Measurements from ENCODE around the gene DDX20.
A peak's percentile ranks its signal among the peaks of the same experiment; 100 is the strongest.

The DDX20 gene

GRCh38 chr1:111734426-111734825 is 21.3 kb upstream of the DDX20 start:
- H3K4me1 ChIP-seq (ENCODE audit: control insufficient read depth, low read depth, low read length): peaks cover 35% of the 10 kb centered on the region

GRCh38 chr1:111734856-111735255 is 20.8 kb upstream of the DDX20 start:
- H3K9ac ChIP-seq (ENCODE audit: low read length): no peak overlapping the region
- H3K4me3 ChIP-seq (ENCODE audit: low read length): no peak overlapping the region
- H3K27ac ChIP-seq (ENCODE audit: low read length): no peak overlapping the region
- peaks cover 34% of the 10 kb centered on the region for H3K4me1 ChIP-seq (ENCODE audit: control insufficient read depth, low read depth, low read length)
- H3K27me3 ChIP-seq (ENCODE audit: control insufficient read depth, insufficient read depth, low read length): peaks cover 15% of the 10 kb centered on the region
- H3K9me3 ChIP-seq (ENCODE audit: control insufficient read depth, low read depth, low read length): no peaks in the 10 kb centered on the region
- H3K36me3 ChIP-seq (ENCODE audit: control insufficient read depth, low read depth, low read length): no peaks in the 10 kb centered on the region

More at GRCh38 chr1:111734426-111734825, 21.3 kb upstream of the DDX20 start:
- Histone ChIP-seq H3K9ac (ENCODE audit: low read length) (no peak overlapping the region), H3K36me3 (ENCODE audit: control insufficient read depth, low read depth, low read length) (no peaks in the 10 kb centered on the region), H3K27ac (ENCODE audit: low read length) (no peak overlapping the region), H3K27me3 (ENCODE audit: control insufficient read depth, insufficient read depth, low read length) (peaks cover 15% of the 10 kb centered on the region), H3K9me3 (ENCODE audit: control insufficient read depth, low read depth, low read length) (no peaks in the 10 kb centered on the region), H3K4me3 (ENCODE audit: low read length) (no peak overlapping the region)

- Histone ChIP-seq H3K9ac (ENCODE audit: low read length) (no peak overlapping the region), H3K4me3 (ENCODE audit: low read length) (no peak overlapping the region), H3K27me3 (ENCODE audit: control insufficient read depth, insufficient read depth, low read length) (peaks cover 15% of the 10 kb centered on the region), H3K4me1 (ENCODE audit: control insufficient read depth, low read depth, low read length) (peaks cover 31% of the 10 kb centered on the region), H3K27ac (ENCODE audit: low read length) (no peak overlapping the region), H3K36me3 (ENCODE audit: control insufficient read depth, low read depth, low read length) (no peaks in the 10 kb centered on the region), H3K9me3 (ENCODE audit: control insufficient read depth, low read depth, low read length) (no peaks in the 10 kb centered on the region)
These were observed 20.4 kb upstream of the DDX20 start for GRCh38 chr1:111735321-111735720.

DNA sequence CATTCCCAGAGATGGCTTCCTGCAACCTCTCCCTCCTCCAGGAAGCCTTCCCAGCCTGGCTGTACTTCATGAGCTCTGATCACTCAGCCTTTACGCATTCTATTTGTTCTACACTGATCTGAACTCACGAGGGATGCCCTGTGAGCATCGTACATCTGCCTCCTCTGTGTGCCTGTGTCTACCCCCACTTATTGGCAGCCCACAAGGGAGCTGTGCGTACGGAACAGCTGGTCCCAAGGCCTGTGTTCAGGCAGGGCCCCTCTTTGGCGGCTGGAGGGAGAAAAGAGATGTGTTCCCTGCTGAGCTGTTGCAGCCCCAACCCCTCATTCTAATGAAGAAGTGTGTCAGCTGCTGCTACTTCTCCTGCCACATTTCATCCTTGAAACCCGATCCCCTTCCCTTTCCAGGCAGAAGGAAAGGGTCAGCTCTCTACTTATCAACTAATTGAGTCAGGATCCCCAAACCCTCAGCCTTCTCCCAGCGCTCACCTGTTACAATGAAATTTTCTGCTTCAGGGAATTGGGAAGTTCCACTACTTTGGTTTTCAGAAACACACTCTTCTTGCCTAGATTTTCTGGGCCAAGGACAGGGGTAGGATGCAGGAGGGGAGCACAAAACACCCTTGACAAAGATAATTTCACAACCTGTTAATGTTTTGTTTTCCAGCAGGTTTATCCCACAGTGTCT is 19.7 kb upstream of the DDX20 start:
- peaks cover 31% of the 10 kb centered on the region for H3K4me1 ChIP-seq (ENCODE audit: control insufficient read depth, low read depth, low read length)
- H3K27me3 ChIP-seq (ENCODE audit: control insufficient read depth, insufficient read depth, low read length): peaks cover 18% of the 10 kb centered on the region
- no peak overlapping the region for H3K9ac ChIP-seq (ENCODE audit: low read length)

DNA sequence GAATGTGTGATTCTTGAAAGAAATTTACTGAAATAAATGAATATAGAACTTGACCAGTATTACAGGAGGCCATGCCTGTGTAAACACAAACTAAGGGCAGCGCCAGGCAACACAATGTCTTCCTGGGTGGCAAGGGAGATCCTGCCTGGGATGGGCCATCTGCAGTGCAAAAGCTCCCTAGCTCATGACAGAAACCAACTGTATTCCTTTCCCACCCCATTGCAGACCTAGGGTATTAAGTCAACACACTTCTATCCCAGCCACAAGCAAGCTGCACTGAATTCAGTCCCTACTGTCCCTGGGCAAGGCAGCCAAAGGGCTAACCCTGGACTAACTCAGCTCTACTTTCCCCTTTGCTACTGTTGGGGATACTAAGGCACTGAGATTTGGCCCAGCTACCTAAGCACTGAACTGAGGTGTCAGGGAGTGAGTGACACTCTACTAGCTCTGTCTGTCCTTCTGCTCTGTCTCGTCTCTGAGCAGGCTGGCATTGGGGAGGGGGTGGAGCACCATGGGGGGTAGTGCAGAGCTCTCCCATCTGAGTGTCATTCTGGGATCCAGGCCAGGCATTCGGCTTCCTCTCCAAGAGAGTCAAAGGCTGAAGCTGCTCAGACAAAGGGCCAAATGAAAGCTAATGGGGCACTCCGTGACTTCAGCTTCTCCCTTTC is 19.0 kb upstream of the DDX20 start:
- H3K9me3 ChIP-seq (ENCODE audit: control insufficient read depth, low read depth, low read length): no peaks in the 10 kb centered on the region
- H3K27ac ChIP-seq (ENCODE audit: low read length): no peak overlapping the region
- H3K4me1 ChIP-seq (ENCODE audit: control insufficient read depth, low read depth, low read length): peaks cover 31% of the 10 kb centered on the region
- peak overlapping the region; percentile 75 for H3K4me3 ChIP-seq (ENCODE audit: low read length)
- H3K27me3 ChIP-seq (ENCODE audit: control insufficient read depth, insufficient read depth, low read length): peaks cover 25% of the 10 kb centered on the region
- no peaks in the 10 kb centered on the region for H3K36me3 ChIP-seq (ENCODE audit: control insufficient read depth, low read depth, low read length)
- H3K9ac ChIP-seq (ENCODE audit: low read length): no peak overlapping the region

More for the DNA sequence above, 19.7 kb upstream of the DDX20 start:
- Histone ChIP-seq H3K36me3 (ENCODE audit: control insufficient read depth, low read depth, low read length) (no peaks in the 10 kb centered on the region), H3K27ac (ENCODE audit: low read length) (no peak overlapping the region), H3K4me3 (ENCODE audit: low read length) (peak overlapping the region; percentile 11), H3K9me3 (ENCODE audit: control insufficient read depth, low read depth, low read length) (no peaks in the 10 kb centered on the region)

DNA sequence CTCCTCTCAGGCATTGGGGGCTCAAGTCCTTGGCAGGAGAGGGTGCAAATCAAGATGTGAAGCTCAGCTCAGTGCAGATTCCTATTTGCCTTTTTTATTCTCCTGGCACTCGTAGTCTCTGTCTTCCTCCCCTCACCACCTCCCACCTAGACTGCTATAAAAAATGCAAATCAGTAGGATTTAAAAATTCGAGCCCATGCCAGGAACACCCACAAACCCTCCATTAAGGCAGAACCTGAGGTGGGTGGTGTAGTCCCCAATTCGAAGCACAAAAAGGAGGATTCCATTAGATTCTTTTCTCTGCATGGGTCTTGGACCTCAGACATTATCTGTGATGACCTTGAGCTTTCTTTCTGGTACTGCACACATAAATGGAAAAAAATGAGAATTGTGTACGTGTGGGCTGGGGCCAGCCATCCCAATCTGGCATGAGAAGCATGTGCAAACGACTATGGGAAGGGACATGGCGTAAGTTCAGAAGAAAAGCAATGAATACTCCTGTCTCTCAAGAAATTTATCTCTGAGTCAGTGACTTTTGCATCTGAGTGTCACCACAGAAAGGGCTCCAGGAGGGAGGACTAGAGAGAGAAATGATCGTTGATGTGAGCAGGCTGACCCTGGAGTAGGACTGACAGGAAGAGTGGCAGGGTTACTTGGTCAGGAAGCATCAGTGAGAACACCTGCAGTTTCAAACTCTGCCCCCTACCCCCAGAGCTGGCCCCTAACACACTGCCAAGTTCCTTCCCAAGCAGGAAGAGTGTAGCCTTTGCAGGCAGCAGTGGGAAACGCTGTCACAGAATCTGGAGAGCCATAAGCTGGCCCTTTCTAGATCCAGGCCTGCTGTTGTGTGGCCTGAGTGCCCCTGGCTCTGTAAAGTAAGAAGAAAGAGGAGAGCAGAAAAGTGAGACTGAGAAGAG is 18.2 kb upstream of the DDX20 start:
- Histone ChIP-seq H3K36me3 (ENCODE audit: control insufficient read depth, low read depth, low read length) (no peaks in the 10 kb centered on the region), H3K9ac (ENCODE audit: low read length) (no peak overlapping the region), H3K4me1 (ENCODE audit: control insufficient read depth, low read depth, low read length) (peaks cover 31% of the 10 kb centered on the region), H3K9me3 (ENCODE audit: control insufficient read depth, low read depth, low read length) (no peaks in the 10 kb centered on the region), H3K4me3 (ENCODE audit: low read length) (peak overlapping the region; percentile 75), H3K27ac (ENCODE audit: low read length) (no peak overlapping the region), H3K27me3 (ENCODE audit: control insufficient read depth, insufficient read depth, low read length) (peaks cover 33% of the 10 kb centered on the region)

DNA sequence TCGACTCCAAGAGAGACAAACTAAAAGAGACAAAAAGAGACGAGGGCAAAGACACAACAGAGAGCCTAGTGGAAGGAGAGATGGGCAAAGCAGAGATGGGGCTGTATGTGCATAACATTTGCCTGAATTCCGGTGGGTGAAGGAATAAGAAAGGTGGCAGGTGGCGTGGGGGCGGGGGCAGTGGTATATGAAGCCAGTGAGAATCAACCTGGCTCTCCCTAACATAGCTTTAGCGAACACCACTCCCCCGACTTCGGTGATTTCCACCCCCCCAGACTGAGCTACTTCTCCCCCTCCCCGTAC is 17.6 kb upstream of the DDX20 start:
- Histone ChIP-seq H3K27ac (ENCODE audit: low read length) (no peak overlapping the region), H3K27me3 (ENCODE audit: control insufficient read depth, insufficient read depth, low read length) (peaks cover 36% of the 10 kb centered on the region), H3K9me3 (ENCODE audit: control insufficient read depth, low read depth, low read length) (no peaks in the 10 kb centered on the region), H3K36me3 (ENCODE audit: control insufficient read depth, low read depth, low read length) (no peaks in the 10 kb centered on the region), H3K4me1 (ENCODE audit: control insufficient read depth, low read depth, low read length) (peaks cover 31% of the 10 kb centered on the region), H3K4me3 (ENCODE audit: low read length) (peak overlapping the region; percentile 75), H3K9ac (ENCODE audit: low read length) (no peak overlapping the region)

GRCh38 chr1:111738436-111739193 is 17.1 kb upstream of the DDX20 start:
- Histone ChIP-seq H3K27me3 (ENCODE audit: control insufficient read depth, insufficient read depth, low read length) (peaks cover 36% of the 10 kb centered on the region), H3K27ac (ENCODE audit: low read length) (no peak overlapping the region), H3K9me3 (ENCODE audit: control insufficient read depth, low read depth, low read length) (no peaks in the 10 kb centered on the region), H3K4me3 (ENCODE audit: low read length) (peak overlapping the region; percentile 75), H3K36me3 (ENCODE audit: control insufficient read depth, low read depth, low read length) (no peaks in the 10 kb centered on the region), H3K9ac (ENCODE audit: low read length) (peak overlapping the region; percentile 34), H3K4me1 (ENCODE audit: control insufficient read depth, low read depth, low read length) (peaks cover 31% of the 10 kb centered on the region)

- Histone ChIP-seq H3K36me3 (ENCODE audit: control insufficient read depth, low read depth, low read length) (no peaks in the 10 kb centered on the region), H3K27ac (ENCODE audit: low read length) (no peak within 1 kb of the TSS), H3K4me1 (ENCODE audit: control insufficient read depth, low read depth, low read length) (peaks cover 31% of the 10 kb centered on the region), H3K9me3 (ENCODE audit: control insufficient read depth, low read depth, low read length) (no peaks in the 10 kb centered on the region), H3K4me3 (ENCODE audit: low read length) (peak within 1 kb of the TSS; percentile 75), H3K27me3 (ENCODE audit: control insufficient read depth, insufficient read depth, low read length) (peaks cover 36% of the 10 kb centered on the region), H3K9ac (ENCODE audit: low read length) (peak within 1 kb of the TSS; percentile 36)
These were observed 16.3 kb upstream of the DDX20 start, which contains the start of gene INKA2 for GRCh38 chr1:111739194-111739924. Gene INKA2, minus strand, starts transcription at chr1:111739395. Its CDS starts 153 bp downstream, at chr1:111739242.

DNA sequence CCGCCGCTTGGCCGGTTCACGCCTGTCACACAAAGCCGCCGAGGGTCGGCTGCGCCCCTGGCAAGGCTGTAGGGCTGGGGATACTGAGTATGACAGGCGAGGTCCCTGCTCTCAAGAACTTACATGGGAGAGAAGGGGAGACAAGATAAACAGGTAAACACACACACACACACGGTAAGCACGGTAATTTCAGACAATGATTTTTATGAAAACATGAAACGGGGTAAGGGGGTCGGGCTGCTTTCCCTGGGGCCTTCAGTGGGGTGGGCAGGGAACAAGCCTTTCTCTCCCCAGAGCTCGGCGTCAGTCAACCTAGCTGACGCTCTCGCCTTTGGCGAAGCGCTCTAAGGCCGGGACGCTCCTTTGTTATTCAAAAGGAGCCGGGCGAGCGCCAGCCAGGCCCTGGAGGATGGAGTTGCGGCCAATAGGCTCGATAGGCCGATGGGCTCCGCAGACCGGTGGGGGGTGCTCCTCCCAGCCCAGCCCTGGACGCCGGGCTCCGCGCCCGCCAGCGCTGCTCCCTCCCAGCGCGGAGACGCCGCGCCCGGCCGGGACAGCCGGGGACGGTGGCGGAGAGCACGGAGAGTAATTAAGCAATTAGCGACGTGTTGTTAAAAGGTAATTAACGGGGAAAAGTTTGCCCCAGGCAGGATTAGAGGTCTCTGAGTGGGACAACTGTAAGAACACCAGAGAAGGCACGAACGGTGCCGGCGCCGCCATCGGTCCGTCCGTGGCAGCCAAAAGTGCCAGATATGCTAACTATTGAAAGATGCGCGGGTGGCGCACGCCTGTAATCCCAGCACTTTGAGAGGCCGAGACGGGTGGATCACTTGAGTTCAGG is 15.6 kb upstream of the DDX20 start:
- peaks cover 31% of the 10 kb centered on the region for H3K4me1 ChIP-seq (ENCODE audit: control insufficient read depth, low read depth, low read length)

More for the DNA sequence above, 15.6 kb upstream of the DDX20 start:
- no peak overlapping the region for H3K27ac ChIP-seq (ENCODE audit: low read length)
- H3K9me3 ChIP-seq (ENCODE audit: control insufficient read depth, low read depth, low read length): no peaks in the 10 kb centered on the region
- no peaks in the 10 kb centered on the region for H3K36me3 ChIP-seq (ENCODE audit: control insufficient read depth, low read depth, low read length)
- peak overlapping the region; percentile 75 for H3K4me3 ChIP-seq (ENCODE audit: low read length)
- peak overlapping the region; percentile 36 for H3K9ac ChIP-seq (ENCODE audit: low read length)
- H3K27me3 ChIP-seq (ENCODE audit: control insufficient read depth, insufficient read depth, low read length): peaks cover 36% of the 10 kb centered on the region

All from iPS-18a (cell line).